H9 (cell line): ENCODE measurements around the gene PHACTR1. TPM values are rescaled to one million over a fixed set of nuclear protein-coding genes. Genes with fewer than 3 reads are reported as not detected.

ENCODE experiments used
- DNase-seq: peaks from one replicate; pipeline ENCODE4 v3.0.0-alpha.2; 2017
- H2AFZ ChIP-seq: one replicate; pipeline ENCODE4 v1.6.1; 2013; ENCODE audit warnings: mild to moderate bottlenecking, low read length, control low read depth, moderate library complexity
- H2AK5ac ChIP-seq: 2 replicates; pipeline ENCODE4 v1.6.1; 2013; ENCODE audit warnings: low read length, control low read depth, mixed read lengths; ENCODE audit not compliant: insufficient read length
- H2BK120ac ChIP-seq: one replicate; pipeline ENCODE4 v1.6.1; 2013; ENCODE audit warnings: low read depth, mild to moderate bottlenecking, low read length, control low read depth, inconsistent platforms; ENCODE audit not compliant: poor library complexity, severe bottlenecking
- H2BK12ac ChIP-seq: 2 replicates; pipeline ENCODE4 v1.6.1; 2013; ENCODE audit warnings: low read length, control low read depth, mixed read lengths, low read depth; ENCODE audit not compliant: insufficient read length
- H2BK15ac ChIP-seq: 2 replicates; pipeline ENCODE4 v1.6.1; 2013; ENCODE audit warnings: low read depth, low read length, control low read depth
- H2BK20ac ChIP-seq: one replicate; pipeline ENCODE4 v1.6.1; 2013; ENCODE audit warnings: low read depth, mild to moderate bottlenecking, low read length, control low read depth, inconsistent platforms; ENCODE audit not compliant: poor library complexity, severe bottlenecking
- H2BK5ac ChIP-seq: 2 replicates; pipeline ENCODE4 v1.6.1; 2013; ENCODE audit warnings: low read length, control low read depth, mixed read lengths; ENCODE audit not compliant: insufficient read length
- H3K14ac ChIP-seq: 2 replicates; pipeline ENCODE4 v1.6.1; 2013; ENCODE audit warnings: low read length, control low read depth; ENCODE audit not compliant: insufficient read depth
- H3K18ac ChIP-seq: 2 replicates; pipeline ENCODE4 v1.6.1; 2013; ENCODE audit warnings: low read depth, mild to moderate bottlenecking, mixed read lengths, low read length, control low read depth; ENCODE audit not compliant: insufficient read length
- H3K23ac ChIP-seq: 2 replicates; pipeline ENCODE4 v1.6.1; 2013; ENCODE audit warnings: low read length, control low read depth, mixed read lengths, low read depth; ENCODE audit not compliant: insufficient read length
- H3K23me2 ChIP-seq: 2 replicates; pipeline ENCODE4 v1.6.1; 2013; ENCODE audit warnings: low read depth, mild to moderate bottlenecking, mixed read lengths, low read length, control low read depth; ENCODE audit not compliant: insufficient read length, poor library complexity, severe bottlenecking
- H3K27ac ChIP-seq: 2 replicates; pipeline ENCODE4 v1.5.1; 2013; ENCODE audit warnings: low read length, control low read depth, mixed read lengths, low read depth; ENCODE audit not compliant: insufficient read length
- H3K27me3 ChIP-seq: 2 replicates; pipeline ENCODE4 v1.6.1; 2013; ENCODE audit warnings: low read length, control low read depth, inconsistent platforms; ENCODE audit not compliant: insufficient read depth
- H3K4ac ChIP-seq: 2 replicates; pipeline ENCODE4 v1.6.1; 2013; ENCODE audit warnings: low read depth, mild to moderate bottlenecking, control low read depth, inconsistent platforms, low read length, moderate library complexity
- H3K4me1 ChIP-seq: 2 replicates; pipeline ENCODE4 v1.6.1; 2013; ENCODE audit warnings: low read length, control low read depth, inconsistent platforms; ENCODE audit not compliant: insufficient read depth
- H3K4me2 ChIP-seq: 2 replicates; pipeline ENCODE4 v1.6.1; 2013; ENCODE audit warnings: low read length, control low read depth, mixed read lengths; ENCODE audit not compliant: insufficient read length, insufficient read depth
- H3K56ac ChIP-seq: 2 replicates; pipeline ENCODE4 v1.6.1; 2013; ENCODE audit warnings: low read depth, mild to moderate bottlenecking, mixed read lengths, low read length, control low read depth; ENCODE audit not compliant: insufficient read length
- H3K79me1 ChIP-seq: 2 replicates; pipeline ENCODE4 v1.6.1; 2013; ENCODE audit warnings: low read depth, mild to moderate bottlenecking, moderate library complexity, low read length, control low read depth, inconsistent platforms; ENCODE audit not compliant: insufficient read depth, poor library complexity, severe bottlenecking
- H3K79me2 ChIP-seq: 2 replicates; pipeline ENCODE4 v1.6.1; 2013; ENCODE audit warnings: low read length, control low read depth, inconsistent platforms; ENCODE audit not compliant: insufficient read depth
- H3K9ac ChIP-seq: 2 replicates; pipeline ENCODE4 v1.6.1; 2013; ENCODE audit warnings: low read length, control low read depth, mixed read lengths; ENCODE audit not compliant: insufficient read length; ENCODE audit errors: extremely low read depth
- H3K9me3 ChIP-seq: one replicate; pipeline ENCODE4 v1.6.1; 2013; ENCODE audit warnings: low read depth, low read length, inconsistent platforms; ENCODE audit not compliant: control insufficient read depth
- H3T11ph ChIP-seq: one replicate; pipeline ENCODE4 v1.6.1; 2013; ENCODE audit warnings: mild to moderate bottlenecking, low read length, control low read depth, inconsistent platforms
- H4K20me1 ChIP-seq: one replicate; pipeline ENCODE4 v1.6.1; 2013; ENCODE audit not compliant: control insufficient read depth, insufficient read length, insufficient read depth
- H4K5ac ChIP-seq: 2 replicates; pipeline ENCODE4 v1.6.1; 2013; ENCODE audit warnings: low read depth, mild to moderate bottlenecking, mixed read lengths, low read length, control low read depth; ENCODE audit not compliant: insufficient read length
- H4K8ac ChIP-seq: replicated peaks from 2 replicates; pipeline ENCODE4 v1.6.1; 2013; ENCODE audit warnings: low read length, control low read depth, mixed read lengths, low read depth; ENCODE audit not compliant: insufficient read length
- H4K91ac ChIP-seq: 2 replicates; pipeline ENCODE4 v1.6.1; 2013; ENCODE audit warnings: low read depth, mild to moderate bottlenecking, moderate library complexity, mixed read lengths, low read length, control low read depth; ENCODE audit not compliant: insufficient read length
- H3K27ac Mint-ChIP-seq, 3 experiments: 2 replicates in 2 of 3; 3 replicates in 1 of 3; pipeline ENCODE4 v1.8.0; 2020 to 2021; ENCODE audit warnings: mixed read lengths in 3 of 3, mild to moderate bottlenecking in 1 of 3, moderate library complexity in 1 of 3
- H3K27me3 Mint-ChIP-seq: 2 replicates; pipeline ENCODE4 v1.8.0; 2021; ENCODE audit warnings: low read depth, mild to moderate bottlenecking, moderate library complexity, mixed read lengths
- H3K36me3 Mint-ChIP-seq, 3 experiments: 2 replicates in 2 of 3; 3 replicates in 1 of 3; pipeline ENCODE4 v1.8.0; 2020 to 2021; ENCODE audit warnings: low read depth in 3 of 3, mixed read lengths in 3 of 3; ENCODE audit not compliant: insufficient read depth in 1 of 3
- H3K4me1 Mint-ChIP-seq, 2 experiments: 2 replicates each; pipeline ENCODE4 v1.8.0; 2020; ENCODE audit warnings: mixed read lengths in 2 of 2
- H3K4me3 Mint-ChIP-seq, 2 experiments: 2 replicates in 1 of 2; 3 replicates in 1 of 2; pipeline ENCODE4 v1.8.0; 2020 to 2021; ENCODE audit warnings: mild to moderate bottlenecking in 2 of 2, mixed read lengths in 2 of 2, moderate library complexity in 1 of 2
- H3K9me3 Mint-ChIP-seq, 2 experiments: 2 replicates in 1 of 2; 3 replicates in 1 of 2; pipeline ENCODE4 v1.8.0; 2020; ENCODE audit warnings: mild to moderate bottlenecking in 2 of 2, mixed read lengths in 2 of 2, moderate library complexity in 1 of 2
- WGBS: extraction: QIAGEN DNeasy Blood & Tissue Kit; methylation state at CpG from one replicate; pipeline ENCODE4 v1.1.7; 2013; ENCODE audit warnings: missing lambda C conversion rate, low lambda C conversion rate, mixed read lengths; ENCODE audit not compliant: insufficient read length; ENCODE audit errors: extremely low coverage; 5-methylcytosine and 5-hydroxymethylcytosine counted together
- total RNA-seq: library from RNA; stranded (reverse); gene quantifications from 2 replicates; pipeline ENCODE4 v1.2.1, GENCODE V29; 2021
- TF ChIP-seq, protein P1 (sequence below): fragments of 200-600 bp; sonication (generic); conservative IDR thresholded peaks from 3 replicates; pipeline ENCODE4 v1.8.0; 2021; ENCODE audit warnings: antibody characterized with exemption, mild to moderate bottlenecking

PHACTR1 gene
- total RNA-seq, 1 experiment from 2014 or later, result 15.9 TPM

DNA sequence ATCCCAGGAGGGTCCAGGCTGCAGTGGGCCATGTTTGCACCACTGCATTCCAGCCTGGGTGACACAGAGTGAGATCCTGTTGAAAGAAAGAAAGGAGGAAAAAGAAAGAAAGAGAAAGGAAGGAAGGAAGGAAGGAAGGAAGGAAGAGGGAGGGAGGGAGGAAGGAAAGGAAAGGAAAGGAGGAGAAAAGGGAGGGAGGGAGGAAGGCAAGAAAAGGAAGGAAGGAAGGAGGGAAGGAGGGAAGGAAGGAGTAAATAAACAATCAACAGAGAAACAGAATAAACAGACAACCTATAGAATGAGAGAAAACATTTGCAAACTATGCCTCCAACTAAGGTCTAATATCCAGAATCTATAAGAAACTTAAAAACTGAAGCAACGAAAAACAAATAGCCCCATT is 11.6 kb upstream of the PHACTR1 start:
- Histone ChIP-seq H3T11ph (no peak overlapping the region), H2BK20ac (no peak overlapping the region), H2AK5ac (no peak overlapping the region), H3K79me1 (no peaks in the 10 kb centered on the region), H3K56ac (no peak overlapping the region), H4K20me1 (no peaks in the 10 kb centered on the region), H4K91ac (no peak overlapping the region), H2BK12ac (no peak overlapping the region), H3K9ac (no peak overlapping the region), H3K4me2 (no peak overlapping the region), H2BK120ac (no peak overlapping the region), H2BK5ac (no peak overlapping the region), H3K23me2 (no peaks in the 10 kb centered on the region), H3K23ac (no peak overlapping the region), H3K18ac (no peak overlapping the region), H3K4me1 (peaks cover 11% of the 10 kb centered on the region), H3K27me3 (no peaks in the 10 kb centered on the region), H2BK15ac (no peak overlapping the region), H4K5ac (no peak overlapping the region), H3K9me3 (no peaks in the 10 kb centered on the region), H3K4ac (no peak overlapping the region), H3K27ac (no peak overlapping the region), H2AFZ (no peak overlapping the region), H3K79me2 (no peaks in the 10 kb centered on the region), H4K8ac (no peak overlapping the region), H3K14ac (no peak overlapping the region)
- no peak for DNase-seq
- TF ChIP-seq, protein P1, sequence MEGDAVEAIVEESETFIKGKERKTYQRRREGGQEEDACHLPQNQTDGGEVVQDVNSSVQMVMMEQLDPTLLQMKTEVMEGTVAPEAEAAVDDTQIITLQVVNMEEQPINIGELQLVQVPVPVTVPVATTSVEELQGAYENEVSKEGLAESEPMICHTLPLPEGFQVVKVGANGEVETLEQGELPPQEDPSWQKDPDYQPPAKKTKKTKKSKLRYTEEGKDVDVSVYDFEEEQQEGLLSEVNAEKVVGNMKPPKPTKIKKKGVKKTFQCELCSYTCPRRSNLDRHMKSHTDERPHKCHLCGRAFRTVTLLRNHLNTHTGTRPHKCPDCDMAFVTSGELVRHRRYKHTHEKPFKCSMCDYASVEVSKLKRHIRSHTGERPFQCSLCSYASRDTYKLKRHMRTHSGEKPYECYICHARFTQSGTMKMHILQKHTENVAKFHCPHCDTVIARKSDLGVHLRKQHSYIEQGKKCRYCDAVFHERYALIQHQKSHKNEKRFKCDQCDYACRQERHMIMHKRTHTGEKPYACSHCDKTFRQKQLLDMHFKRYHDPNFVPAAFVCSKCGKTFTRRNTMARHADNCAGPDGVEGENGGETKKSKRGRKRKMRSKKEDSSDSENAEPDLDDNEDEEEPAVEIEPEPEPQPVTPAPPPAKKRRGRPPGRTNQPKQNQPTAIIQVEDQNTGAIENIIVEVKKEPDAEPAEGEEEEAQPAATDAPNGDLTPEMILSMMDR, result no peak
- Mint-ChIP-seq H3K27ac (peak overlapping the region in 1 of 3 experiments; percentile 81; a peak in 2 of 7 replicates), H3K9me3 (no peaks in the 10 kb centered on the region), H3K4me3 (no peak overlapping the region), H3K36me3 (no peaks in the 10 kb centered on the region), H3K27me3 (no peaks in the 10 kb centered on the region), H3K4me1 (peaks cover 28 to 33% of the 10 kb centered on the region in 2 experiments)
- no CpG with 5 or more reads among the region's 1 CpG for WGBS
